KMS-11 (cell line): ENCODE results near the gene FBXW8.

ENCODE experiments used
- H2AFZ ChIP-seq: fragments of 200-600 bp; sonication (generic); 2 replicates; pipeline ENCODE4 v1.6.1; 2016; ENCODE audit warnings: antibody characterized with exemption, mixed run types, low read depth
- H3K27ac ChIP-seq: fragments of 200-600 bp; sonication (generic); 2 replicates; pipeline ENCODE4 v1.6.1; 2016; ENCODE audit warnings: mild to moderate bottlenecking, mixed run types
- H3K27me3 ChIP-seq: fragments of 200-600 bp; sonication (generic); 2 replicates; pipeline ENCODE4 v1.6.1; 2017; ENCODE audit warnings: mild to moderate bottlenecking, low read depth, mixed run types, moderate library complexity; ENCODE audit not compliant: insufficient read depth
- H3K36me3 ChIP-seq: fragments of 200-600 bp; sonication (generic); 2 replicates; pipeline ENCODE4 v1.6.1; 2017; ENCODE audit warnings: mild to moderate bottlenecking, mixed run types; ENCODE audit not compliant: insufficient read depth
- H3K4me1 ChIP-seq: fragments of 200-600 bp; sonication (generic); 2 replicates; pipeline ENCODE4 v1.6.1; 2016; ENCODE audit warnings: mild to moderate bottlenecking, low read depth, mixed run types; ENCODE audit not compliant: poor library complexity, severe bottlenecking
- H3K4me2 ChIP-seq: fragments of 200-600 bp; sonication (generic); 2 replicates; pipeline ENCODE4 v1.7.0; 2016; ENCODE audit warnings: mild to moderate bottlenecking, mixed run types
- H3K4me3 ChIP-seq: fragments of 200-600 bp; sonication (generic); IDR thresholded peaks from 2 replicates; pipeline ENCODE4 v1.6.1; 2017; ENCODE audit warnings: low read depth, low read length, mixed read lengths; ENCODE audit not compliant: insufficient read depth
- H3K79me2 ChIP-seq: fragments of 200-600 bp; sonication (generic); 2 replicates; pipeline ENCODE4 v1.6.1; 2016; ENCODE audit warnings: low read depth, mixed run types; ENCODE audit not compliant: insufficient read depth
- H3K9ac ChIP-seq: fragments of 200-600 bp; sonication (generic); 2 replicates; pipeline ENCODE4 v1.6.1; 2016; ENCODE audit warnings: mild to moderate bottlenecking, mixed run types
- H4K20me1 ChIP-seq: fragments of 200-600 bp; sonication (generic); 2 replicates; pipeline ENCODE4 v1.6.1; 2016; ENCODE audit warnings: mild to moderate bottlenecking, mixed run types; ENCODE audit not compliant: insufficient read depth
- CTCF ChIP-seq: fragments of 200-600 bp; sonication (generic); conservative IDR thresholded peaks from 2 replicates; pipeline ENCODE4 v1.6.1; 2017; ENCODE audit warnings: low read depth, mild to moderate bottlenecking, antibody characterized with exemption, low read length, moderate library complexity, mixed read lengths

FBXW8 gene

DNA sequence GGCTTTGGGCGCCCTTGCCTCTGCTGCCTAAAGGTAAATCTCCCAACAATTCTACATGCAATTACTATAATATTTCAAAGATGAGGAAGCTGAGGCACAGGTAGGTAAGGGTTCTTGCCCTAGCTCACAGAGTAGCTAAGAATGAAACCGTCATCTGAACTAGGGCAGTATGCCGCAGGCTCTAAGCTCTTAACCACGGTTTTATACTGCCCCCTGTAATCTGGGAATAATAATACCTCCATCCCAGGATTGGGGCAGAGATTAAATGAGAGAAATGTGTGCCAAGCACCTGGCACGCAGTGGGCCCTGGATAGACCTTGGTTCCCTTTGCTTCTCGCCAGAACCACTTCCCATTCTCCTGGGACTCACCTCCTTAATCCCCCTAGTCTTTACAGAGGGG lies 28.0 kb upstream of the FBXW8 start:
- Histone ChIP-seq H3K36me3 (no peaks in the 10 kb centered on the region), H4K20me1 (no peaks in the 10 kb centered on the region), H3K9ac (no peak overlapping the region), H3K4me1 (peaks cover 7% of the 10 kb centered on the region), H3K27me3 (peaks cover 15% of the 10 kb centered on the region), H3K4me3 (no peak overlapping the region), H3K79me2 (no peaks in the 10 kb centered on the region), H2AFZ (no peak overlapping the region), H3K27ac (no peak overlapping the region), H3K4me2 (no peak overlapping the region)
- no peak for TF ChIP-seq CTCF

GRCh38 chr12:116884871-116885270 lies 25.9 kb upstream of the FBXW8 start:
- no peak overlapping the region for H3K4me3 ChIP-seq
- no peak overlapping the region for H2AFZ ChIP-seq
- H4K20me1 ChIP-seq, result no peaks in the 10 kb centered on the region
- peaks cover 7% of the 10 kb centered on the region for H3K27me3 ChIP-seq
- H3K79me2 ChIP-seq, result no peaks in the 10 kb centered on the region
- TF ChIP-seq CTCF, result no peak
- no peaks in the 10 kb centered on the region for H3K36me3 ChIP-seq
- no peak overlapping the region for H3K9ac ChIP-seq
- H3K4me2 ChIP-seq, result no peak overlapping the region
- H3K27ac ChIP-seq, result no peak overlapping the region
- H3K4me1 ChIP-seq, result peaks cover 5% of the 10 kb centered on the region

DNA sequence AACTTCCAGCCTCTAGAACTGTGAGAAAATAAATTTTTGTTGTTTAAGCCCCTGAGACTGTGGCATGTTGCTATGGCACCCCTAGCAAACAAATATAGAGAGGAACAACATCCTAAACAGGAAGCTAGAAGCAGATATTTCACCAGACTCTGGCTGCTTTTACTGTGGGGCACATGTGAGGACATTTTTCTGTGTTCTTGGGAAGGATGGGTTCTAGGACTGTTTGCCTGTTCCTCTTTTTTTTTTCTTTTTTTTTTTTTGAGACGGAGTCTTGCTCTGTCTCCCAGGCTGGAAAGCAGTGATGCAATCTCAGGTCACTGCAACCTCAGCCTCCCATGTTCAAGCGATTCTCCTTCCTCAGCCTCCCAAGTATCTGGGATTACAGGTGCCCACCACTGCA lies 25.3 kb upstream of the FBXW8 start:
- H2AFZ ChIP-seq, result no peak overlapping the region
- H3K4me3 ChIP-seq, result no peak overlapping the region
- no peak for TF ChIP-seq CTCF
- H3K9ac ChIP-seq, result no peak overlapping the region
- H3K27me3 ChIP-seq, result peaks cover under 1% of the 10 kb centered on the region; the same call in 1 of the 2 replicates
- no peaks in the 10 kb centered on the region for H4K20me1 ChIP-seq
- no peaks in the 10 kb centered on the region for H3K36me3 ChIP-seq
- no peaks in the 10 kb centered on the region for H3K4me1 ChIP-seq
- H3K4me2 ChIP-seq, result no peak overlapping the region
- H3K27ac ChIP-seq, result no peak overlapping the region
- no peaks in the 10 kb centered on the region for H3K79me2 ChIP-seq

- Histone ChIP-seq H3K79me2 (no peaks in the 10 kb centered on the region), H4K20me1 (no peaks in the 10 kb centered on the region), H3K27ac (no peak overlapping the region), H3K4me2 (no peak overlapping the region), H2AFZ (no peak overlapping the region), H3K9ac (no peak overlapping the region), H3K27me3 (no peaks in the 10 kb centered on the region), H3K4me1 (no peaks in the 10 kb centered on the region), H3K4me3 (no peak overlapping the region), H3K36me3 (no peaks in the 10 kb centered on the region)
- no peak for TF ChIP-seq CTCF
Observed at GRCh38 chr12:116887244-116887643, 23.5 kb upstream of the FBXW8 start.
